Measurements from ENCODE around the gene HSD11B1.

HSD11B1 gene

DNA sequence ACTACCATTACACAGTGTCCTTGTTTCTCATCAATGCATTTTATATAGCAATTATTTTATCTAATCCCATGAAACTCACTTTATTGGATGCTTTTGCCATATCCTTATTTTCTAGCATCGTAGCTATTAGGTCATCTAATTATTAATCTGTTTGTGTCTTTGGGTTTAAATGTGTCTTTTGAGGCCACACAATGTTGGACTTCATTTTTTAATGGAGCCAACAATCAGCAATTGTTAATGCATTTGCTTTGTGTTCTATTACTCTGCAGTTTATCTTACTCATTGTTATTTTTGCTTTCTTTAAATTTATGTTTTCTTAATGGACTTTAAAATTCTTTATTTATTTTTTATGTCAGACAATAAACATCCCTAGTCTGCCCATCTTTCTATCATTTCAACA is 1.8 kb upstream of the HSD11B1 start:
- no peak for DNase-seq (ENCODE audit: low spot score)
- TF ChIP-seq, protein P1, sequence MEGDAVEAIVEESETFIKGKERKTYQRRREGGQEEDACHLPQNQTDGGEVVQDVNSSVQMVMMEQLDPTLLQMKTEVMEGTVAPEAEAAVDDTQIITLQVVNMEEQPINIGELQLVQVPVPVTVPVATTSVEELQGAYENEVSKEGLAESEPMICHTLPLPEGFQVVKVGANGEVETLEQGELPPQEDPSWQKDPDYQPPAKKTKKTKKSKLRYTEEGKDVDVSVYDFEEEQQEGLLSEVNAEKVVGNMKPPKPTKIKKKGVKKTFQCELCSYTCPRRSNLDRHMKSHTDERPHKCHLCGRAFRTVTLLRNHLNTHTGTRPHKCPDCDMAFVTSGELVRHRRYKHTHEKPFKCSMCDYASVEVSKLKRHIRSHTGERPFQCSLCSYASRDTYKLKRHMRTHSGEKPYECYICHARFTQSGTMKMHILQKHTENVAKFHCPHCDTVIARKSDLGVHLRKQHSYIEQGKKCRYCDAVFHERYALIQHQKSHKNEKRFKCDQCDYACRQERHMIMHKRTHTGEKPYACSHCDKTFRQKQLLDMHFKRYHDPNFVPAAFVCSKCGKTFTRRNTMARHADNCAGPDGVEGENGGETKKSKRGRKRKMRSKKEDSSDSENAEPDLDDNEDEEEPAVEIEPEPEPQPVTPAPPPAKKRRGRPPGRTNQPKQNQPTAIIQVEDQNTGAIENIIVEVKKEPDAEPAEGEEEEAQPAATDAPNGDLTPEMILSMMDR (conservative IDR thresholded peaks at IDR 0.05; ENCODE audit: low read depth), result no peak
- no peak overlapping the region for H3K27ac ChIP-seq
- ChIA-PET POLR2A (ENCODE audit: low non-redundant PET) (no interaction called here), CTCF (interaction anchor here (1.0 kb wide), 1 partner anchor 45 kb away, joined by 3 read pairs; no protein-coding TSS in a partner anchor)

DNA sequence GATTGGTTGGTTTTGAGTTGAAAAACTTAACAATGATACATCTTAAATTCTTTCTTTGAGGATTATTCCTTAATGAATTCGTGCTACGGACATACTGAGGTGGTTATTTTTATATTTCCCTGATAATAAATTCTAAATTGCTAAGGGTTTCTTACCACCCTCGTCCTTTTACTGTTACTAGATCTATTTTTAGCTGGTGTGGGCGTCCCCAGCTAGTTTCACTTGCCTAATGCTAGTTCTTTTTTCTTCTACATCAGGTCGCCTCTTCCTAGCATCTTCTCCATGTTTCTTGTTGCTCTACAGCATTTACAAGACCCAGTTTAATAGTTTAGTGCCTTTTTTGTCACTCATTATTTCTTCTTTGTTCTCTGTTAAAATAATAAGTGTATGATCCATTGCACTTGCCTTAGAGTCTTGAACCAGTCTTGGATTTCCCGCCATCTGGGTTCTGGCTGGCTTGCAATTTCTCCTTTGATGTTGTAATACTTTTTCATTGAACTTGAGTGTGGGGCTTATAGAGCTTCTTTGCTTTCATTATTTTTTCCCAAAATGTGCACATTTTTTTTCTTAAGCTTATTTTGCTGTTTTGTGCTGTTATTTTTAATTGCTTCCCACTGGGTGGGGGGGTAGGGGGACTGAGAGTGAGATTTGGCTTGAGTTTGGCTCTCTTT is 677 bp upstream of the HSD11B1 start:
- DNase-seq (ENCODE audit: low spot score), result no peak
- TF ChIP-seq, protein P1 (conservative IDR thresholded peaks at IDR 0.05; ENCODE audit: low read depth), result no peak
- ChIA-PET CTCF (interaction anchor here (0.6 kb wide), 1 partner anchor 115 kb away, joined by 3 read pairs; no protein-coding TSS in a partner anchor), POLR2A (ENCODE audit: low non-redundant PET) (no interaction called here)
- no peak overlapping the region for H3K27ac ChIP-seq

DNA sequence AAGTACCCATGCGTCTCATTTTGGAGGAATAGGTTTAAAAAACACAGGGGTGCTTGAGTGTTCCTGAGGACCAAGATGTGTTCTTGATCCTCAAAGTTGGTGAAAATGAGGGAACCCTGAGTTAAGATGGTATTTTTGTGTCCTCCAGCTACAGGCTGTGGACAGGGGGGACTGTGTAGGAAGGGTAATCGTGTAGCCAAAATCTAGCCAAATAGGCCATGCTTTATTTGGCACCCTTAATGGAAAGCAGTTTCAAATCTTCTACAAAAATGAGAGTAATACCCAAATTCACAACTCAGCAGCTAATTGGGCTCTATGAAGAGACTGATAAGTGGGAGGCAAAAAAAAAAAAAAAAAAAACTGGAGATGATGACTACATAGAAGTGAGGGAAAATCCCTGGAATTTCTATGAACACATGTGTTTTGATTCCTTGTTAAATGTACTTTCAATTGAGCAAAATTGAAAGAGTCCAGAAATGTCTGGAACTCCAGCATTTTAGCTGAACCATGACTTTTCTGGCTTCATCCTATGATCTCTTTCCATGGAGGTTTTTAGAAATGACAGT is 470 bp downstream of the HSD11B1 start:
- TF ChIP-seq, protein P1 (conservative IDR thresholded peaks at IDR 0.05; ENCODE audit: low read depth), result no peak
- CTCF ChIA-PET, result interaction anchor here (0.6 kb wide), 1 partner anchor 43 kb away, joined by 3 read pairs; no protein-coding TSS in a partner anchor
- no peak overlapping the region for H3K27ac ChIP-seq
- POLR2A ChIA-PET (ENCODE audit: low non-redundant PET), result no interaction called here
- no peak for DNase-seq (ENCODE audit: low spot score)

DNA sequence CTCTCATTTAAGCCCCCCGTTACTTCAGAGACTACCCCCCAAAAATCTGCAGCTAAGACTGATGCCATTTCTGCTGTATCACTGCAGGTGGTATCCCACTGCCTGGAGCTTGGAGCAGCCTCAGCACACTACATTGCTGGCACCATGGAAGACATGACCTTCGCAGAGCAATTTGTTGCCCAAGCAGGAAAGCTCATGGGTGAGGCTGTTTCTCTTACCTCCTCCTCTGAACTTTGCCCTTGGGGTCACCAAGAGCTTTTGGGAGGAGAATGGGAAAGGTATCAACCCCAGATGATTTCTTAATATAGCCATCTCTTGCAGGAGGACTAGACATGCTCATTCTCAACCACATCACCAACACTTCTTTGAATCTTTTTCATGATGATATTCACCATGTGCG is 2.0 kb downstream of the HSD11B1 start:
- no peak overlapping the region for H3K27ac ChIP-seq
- CTCF ChIA-PET, result no interaction called here
- TF ChIP-seq, protein P1 (conservative IDR thresholded peaks at IDR 0.05; ENCODE audit: low read depth), result no peak
- POLR2A ChIA-PET (ENCODE audit: low non-redundant PET), result no interaction called here
- DNase-seq (ENCODE audit: low spot score), result no peak

DNA sequence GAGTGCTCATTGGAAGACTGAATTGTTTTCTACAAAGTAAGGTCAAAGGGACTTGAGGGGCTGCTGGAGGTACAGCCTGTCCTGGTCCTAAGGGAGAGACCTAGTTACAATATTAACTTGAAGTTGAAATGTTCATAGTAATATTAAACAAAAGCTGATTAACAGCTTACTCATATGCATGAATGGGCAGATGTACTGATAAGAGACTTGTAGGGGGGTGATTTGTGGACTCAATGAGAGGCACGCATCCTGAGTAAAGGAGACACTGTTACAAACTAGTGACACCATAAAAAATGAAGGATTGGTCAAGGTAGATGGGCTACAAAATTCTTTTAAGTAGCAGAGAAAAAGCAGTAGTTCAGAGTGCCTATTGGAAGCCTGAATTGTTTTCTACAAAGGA is 2.7 kb downstream of the HSD11B1 start:
- CTCF ChIA-PET, result no interaction called here
- no peak overlapping the region for H3K27ac ChIP-seq
- no peak for DNase-seq (ENCODE audit: low spot score)
- POLR2A ChIA-PET (ENCODE audit: low non-redundant PET), result no interaction called here
- TF ChIP-seq, protein P1 (conservative IDR thresholded peaks at IDR 0.05; ENCODE audit: low read depth), result no peak

DNA sequence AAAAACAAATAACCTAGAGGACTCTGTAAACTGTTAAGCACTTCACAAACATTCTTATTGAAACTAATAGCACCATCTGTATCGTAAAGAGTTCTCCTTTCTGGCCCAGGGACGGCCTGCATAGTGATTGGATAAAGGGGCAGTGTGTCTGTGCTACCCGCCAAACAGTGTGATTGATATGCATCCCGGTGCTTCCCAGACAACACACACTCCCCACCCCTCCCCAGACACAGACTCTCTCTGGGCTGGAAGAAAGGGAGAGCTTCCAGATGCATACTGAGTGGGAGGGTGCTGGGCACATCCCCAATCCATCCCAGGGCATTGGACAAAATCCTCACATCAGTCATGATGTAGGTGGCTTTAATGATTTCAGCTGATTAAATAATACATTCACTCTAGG is 3.7 kb downstream of the HSD11B1 start:
- no peak for DNase-seq (ENCODE audit: low spot score)
- ChIA-PET CTCF (no interaction called here), POLR2A (ENCODE audit: low non-redundant PET) (no interaction called here)
- TF ChIP-seq, protein P1 (conservative IDR thresholded peaks at IDR 0.05; ENCODE audit: low read depth), result no peak
- H3K27ac ChIP-seq, result no peak overlapping the region
